Activated naive CD8-positive, alpha-beta T cell treated with anti-CD3 and anti-CD28 coated beads, Interleukin-2, amount 50 U/mL, for 24 hours (primary cell): ENCODE measurements around the gene DMRTC2.
A peak's percentile ranks its signal among the peaks of the same experiment; 100 is the strongest.

Experiments used
- ATAC-seq: fragments of 150-1000 bp; cut with Tn5 transposase; one replicate; pipeline ENCODE4 v1.10.0; 2021
- DNase-seq: peaks from one replicate; pipeline ENCODE4 v3.0.0; 2021
- H3K27ac Mint-ChIP-seq: one replicate; pipeline ENCODE4 v1.8.0; 2021; ENCODE audit warnings: mild to moderate bottlenecking, mixed read lengths
- H3K27me3 Mint-ChIP-seq: one replicate; pipeline ENCODE4 v1.8.0; 2021; ENCODE audit warnings: mixed read lengths
- H3K36me3 Mint-ChIP-seq: one replicate; pipeline ENCODE4 v1.8.0; 2021; ENCODE audit warnings: low read depth, mixed read lengths
- H3K4me1 Mint-ChIP-seq: one replicate; pipeline ENCODE4 v1.8.0; 2021; ENCODE audit warnings: mixed read lengths
- H3K4me3 Mint-ChIP-seq: one replicate; pipeline ENCODE4 v1.8.0; 2021; ENCODE audit warnings: mild to moderate bottlenecking, moderate library complexity, mixed read lengths
- H3K9me3 Mint-ChIP-seq: one replicate; pipeline ENCODE4 v1.8.0; 2021; ENCODE audit warnings: mixed read lengths

Gene DMRTC2

DNA sequence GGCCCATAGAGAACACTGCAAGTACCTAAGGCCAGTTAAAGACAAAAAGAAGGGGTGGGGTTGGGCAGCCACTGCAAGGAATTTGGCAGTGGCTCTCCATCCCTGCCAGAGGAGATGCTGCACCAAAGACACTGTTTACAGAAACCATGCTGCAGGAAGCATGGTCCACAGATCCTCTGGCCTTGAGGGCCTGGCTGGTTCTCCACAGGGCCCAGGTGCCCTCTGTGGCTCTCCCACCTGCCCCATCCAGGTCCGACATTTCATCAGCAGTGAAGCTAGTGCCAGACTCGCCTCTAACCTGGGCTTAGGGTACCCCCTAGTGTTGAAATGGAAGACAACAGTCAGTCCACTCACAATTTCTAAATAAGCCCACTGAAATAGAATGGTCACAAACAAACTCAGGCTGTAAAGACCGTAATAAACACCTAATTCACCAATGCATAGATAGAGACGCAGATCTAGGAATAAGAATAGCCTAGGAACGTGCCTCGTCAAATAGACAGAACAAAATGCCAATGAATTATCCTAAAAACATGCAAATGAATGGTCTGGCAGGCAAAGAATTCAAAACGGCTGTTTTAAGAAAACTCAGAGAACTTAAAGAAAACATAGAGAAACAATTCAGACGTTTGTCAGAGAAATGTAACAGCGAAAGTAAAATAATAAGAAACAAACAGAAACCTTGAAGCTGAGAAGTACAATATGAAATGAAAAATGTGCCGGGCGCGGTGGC lies 23.7 kb upstream of the DMRTC2 start:
- DNase-seq = peak; percentile 37
- peak; percentile 81 for ATAC-seq
- Mint-ChIP-seq H3K27me3 (peaks cover 12% of the 10 kb centered on the region), H3K27ac (no peak overlapping the region), H3K4me1 (no peaks in the 10 kb centered on the region), H3K36me3 (no peaks in the 10 kb centered on the region), H3K4me3 (no peak overlapping the region), H3K9me3 (no peaks in the 10 kb centered on the region)

GRCh38 chr19:41837981-41838708 lies 6.7 kb upstream of the DMRTC2 start:
- no peaks in the 10 kb centered on the region for H3K36me3 Mint-ChIP-seq
- no peak overlapping the region for H3K27ac Mint-ChIP-seq
- H3K4me1 Mint-ChIP-seq = no peaks in the 10 kb centered on the region
- no peak for ATAC-seq
- no peaks in the 10 kb centered on the region for H3K9me3 Mint-ChIP-seq
- DNase-seq = no peak
- H3K4me3 Mint-ChIP-seq = no peak overlapping the region
- H3K27me3 Mint-ChIP-seq = peaks cover 12% of the 10 kb centered on the region

- Mint-ChIP-seq H3K27me3 (peaks cover 12% of the 10 kb centered on the region), H3K27ac (no peak overlapping the region), H3K4me1 (no peaks in the 10 kb centered on the region), H3K36me3 (no peaks in the 10 kb centered on the region), H3K4me3 (no peak overlapping the region), H3K9me3 (no peaks in the 10 kb centered on the region)
- ATAC-seq = no peak
- no peak for DNase-seq
Observed at GRCh38 chr19:41839211-41839610, 5.6 kb upstream of the DMRTC2 start.

DNA sequence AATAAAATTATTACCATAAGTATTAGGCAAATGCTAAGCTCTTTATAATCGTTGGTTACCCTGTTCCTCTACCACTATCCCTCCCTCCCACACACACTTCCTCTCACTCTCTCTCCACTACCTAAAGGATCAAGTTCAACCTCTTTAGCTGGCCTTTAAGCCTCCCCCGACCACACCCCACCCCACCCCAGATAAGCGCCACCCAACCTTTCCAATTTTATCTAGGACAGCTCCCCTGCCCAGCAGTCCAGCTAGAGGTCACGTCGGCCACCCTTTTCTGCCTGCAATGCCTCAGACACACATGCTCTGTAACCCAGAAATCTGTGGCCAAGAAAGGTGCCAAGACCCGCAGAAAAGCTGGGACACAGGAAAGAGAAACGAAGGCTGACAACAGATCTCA lies 1.5 kb upstream of the DMRTC2 start:
- H3K36me3 Mint-ChIP-seq = no peaks in the 10 kb centered on the region
- ATAC-seq (no peak), DNase-seq (no peak)
- no peaks in the 10 kb centered on the region for H3K9me3 Mint-ChIP-seq
- no peak overlapping the region for H3K4me3 Mint-ChIP-seq
- peaks cover 1% of the 10 kb centered on the region for H3K27me3 Mint-ChIP-seq
- no peaks in the 10 kb centered on the region for H3K4me1 Mint-ChIP-seq
- no peak overlapping the region for H3K27ac Mint-ChIP-seq

- Mint-ChIP-seq H3K27me3 (peaks cover 1% of the 10 kb centered on the region), H3K4me3 (no peak within 1 kb of the TSS), H3K9me3 (no peaks in the 10 kb centered on the region), H3K27ac (no peak within 1 kb of the TSS), H3K4me1 (no peaks in the 10 kb centered on the region), H3K36me3 (no peaks in the 10 kb centered on the region)
- DNase-seq (no peak), ATAC-seq (no peak)
Observed at GRCh38 chr19:41844601-41845000, 241 bp upstream of the DMRTC2 start, which contains the start of gene LYPD4. TSS of gene LYPD4 (minus strand) at chr19:41844683. CDS start at chr19:41839285, 5,398 bp downstream.

DNA sequence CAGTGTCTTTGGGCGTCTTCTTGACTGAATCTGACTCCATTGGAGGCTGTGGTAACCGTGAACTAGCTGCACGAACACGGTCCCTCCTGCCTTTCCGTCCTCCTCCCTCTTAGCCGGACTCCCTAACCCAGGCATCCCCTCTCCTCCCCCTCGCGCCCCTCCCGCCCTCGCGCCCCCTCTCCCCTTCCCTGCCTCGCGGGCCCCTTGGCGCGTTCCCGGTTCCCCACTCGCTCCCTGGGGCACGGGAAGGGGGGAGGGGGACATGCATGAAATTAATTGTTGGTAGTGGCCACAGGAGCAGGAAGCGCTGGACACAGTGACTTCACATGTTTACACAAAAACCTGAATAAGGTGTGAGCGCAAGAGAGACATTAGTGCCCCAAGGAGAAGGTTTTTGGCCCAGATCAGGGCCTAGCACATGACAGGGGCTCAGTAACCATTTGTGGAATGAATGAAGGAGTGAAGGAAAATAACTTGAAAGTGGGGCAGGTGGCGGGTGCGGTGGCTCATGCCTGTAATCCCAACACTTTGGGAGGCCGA lies 279 bp downstream of the DMRTC2 start:
- Mint-ChIP-seq H3K4me3 (no peak overlapping the region), H3K27ac (no peak overlapping the region), H3K36me3 (no peaks in the 10 kb centered on the region), H3K4me1 (no peaks in the 10 kb centered on the region), H3K27me3 (peaks cover 1% of the 10 kb centered on the region), H3K9me3 (no peaks in the 10 kb centered on the region)
- no peak for DNase-seq
- no peak for ATAC-seq

DNA sequence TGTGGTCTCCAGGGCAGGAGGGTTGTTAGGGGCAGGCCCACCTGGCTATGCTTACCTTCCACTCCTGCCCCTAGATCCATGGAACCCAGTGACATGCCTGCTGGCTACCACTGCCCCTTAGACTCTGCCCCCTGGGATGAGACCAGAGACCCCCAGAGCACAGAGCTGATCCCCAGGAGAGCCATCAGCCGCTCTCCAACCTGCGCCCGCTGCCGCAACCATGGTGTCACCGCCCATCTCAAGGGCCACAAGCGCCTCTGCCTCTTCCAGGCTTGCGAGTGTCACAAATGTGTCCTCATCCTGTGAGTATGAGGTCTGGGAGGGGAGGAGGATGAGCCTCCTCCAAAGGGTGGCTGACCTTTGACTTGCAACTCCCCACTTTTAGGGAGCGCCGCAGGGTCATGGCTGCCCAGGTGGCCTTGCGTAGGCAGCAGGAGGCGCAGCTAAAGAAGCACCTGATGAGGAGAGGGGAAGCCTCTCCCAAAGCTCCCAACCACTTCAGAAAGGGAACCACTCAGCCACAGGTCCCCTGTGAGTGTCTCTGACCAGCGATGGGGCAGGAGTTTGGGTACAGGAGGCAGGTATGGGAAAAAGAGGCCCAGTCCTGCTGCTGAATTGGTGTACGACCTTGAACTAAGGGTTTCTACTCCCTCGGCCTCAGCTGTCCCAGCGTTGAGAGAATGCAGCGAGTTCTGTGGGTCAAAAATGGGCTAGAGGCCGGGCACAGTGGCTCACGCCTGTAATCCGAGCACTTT lies 2.7 kb downstream of the DMRTC2 start:
- ATAC-seq = no peak
- no peak for DNase-seq
- Mint-ChIP-seq H3K27ac (no peak overlapping the region), H3K36me3 (no peaks in the 10 kb centered on the region), H3K9me3 (no peaks in the 10 kb centered on the region), H3K4me3 (no peak overlapping the region), H3K4me1 (no peaks in the 10 kb centered on the region), H3K27me3 (peaks cover 6% of the 10 kb centered on the region)

GRCh38 chr19:41848666-41849065 lies 3.8 kb downstream of the DMRTC2 start:
- Mint-ChIP-seq H3K9me3 (no peaks in the 10 kb centered on the region), H3K36me3 (no peaks in the 10 kb centered on the region), H3K27ac (no peak overlapping the region), H3K4me1 (no peaks in the 10 kb centered on the region), H3K27me3 (peaks cover 4% of the 10 kb centered on the region), H3K4me3 (no peak overlapping the region)
- ATAC-seq (no peak), DNase-seq (no peak)

DNA sequence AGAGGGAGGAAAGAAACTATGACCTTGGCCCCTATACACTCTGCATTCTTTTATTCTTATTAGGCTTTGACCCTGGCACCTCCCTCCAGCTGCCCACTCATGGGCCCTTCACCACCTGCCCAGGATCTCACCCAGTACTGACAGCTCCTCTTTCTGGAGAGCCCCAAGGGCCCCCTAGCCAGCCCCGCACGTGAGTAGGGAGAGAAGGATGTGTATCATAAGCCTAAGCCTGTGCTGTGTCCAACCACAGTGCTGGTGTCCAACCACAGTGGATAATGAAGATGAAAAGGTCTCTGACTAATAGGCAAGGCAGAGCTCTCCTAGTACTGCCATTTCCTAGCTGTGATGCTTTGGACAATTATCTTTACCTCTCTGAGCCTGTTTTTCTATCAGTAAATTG lies 4.2 kb downstream of the DMRTC2 start:
- H3K4me3 Mint-ChIP-seq = no peak overlapping the region
- H3K9me3 Mint-ChIP-seq = no peaks in the 10 kb centered on the region
- ATAC-seq (peak; percentile 36), DNase-seq (no peak)
- peaks cover 4% of the 10 kb centered on the region for H3K27me3 Mint-ChIP-seq
- no peak overlapping the region for H3K27ac Mint-ChIP-seq
- no peaks in the 10 kb centered on the region for H3K4me1 Mint-ChIP-seq
- H3K36me3 Mint-ChIP-seq = no peaks in the 10 kb centered on the region

DNA sequence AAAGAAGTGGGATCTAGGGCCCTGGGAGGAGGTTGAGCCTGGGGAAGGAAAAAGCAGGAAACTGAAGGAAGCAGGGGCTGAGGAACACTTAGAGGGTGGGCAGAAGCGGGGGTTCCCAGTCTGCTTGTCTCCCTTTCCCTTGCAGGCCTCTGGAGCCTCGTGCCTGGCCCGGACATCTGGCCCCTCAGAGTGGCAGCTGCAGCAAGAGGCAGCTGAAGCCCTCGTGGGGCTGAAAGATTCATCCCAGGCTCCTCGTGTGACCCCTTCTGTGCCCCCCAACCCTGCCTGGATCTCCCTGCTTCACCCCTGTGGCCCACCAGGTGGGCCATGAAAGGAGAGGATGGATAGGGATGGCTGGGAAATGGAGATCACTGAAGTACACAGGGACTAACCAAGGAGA lies 5.5 kb downstream of the DMRTC2 start:
- no peak overlapping the region for H3K4me3 Mint-ChIP-seq
- DNase-seq (no peak), ATAC-seq (no peak)
- no peaks in the 10 kb centered on the region for H3K36me3 Mint-ChIP-seq
- no peaks in the 10 kb centered on the region for H3K4me1 Mint-ChIP-seq
- peaks cover 4% of the 10 kb centered on the region for H3K27me3 Mint-ChIP-seq
- H3K9me3 Mint-ChIP-seq = no peaks in the 10 kb centered on the region
- no peak overlapping the region for H3K27ac Mint-ChIP-seq

GRCh38 chr19:41851456-41851855 lies 6.6 kb downstream of the DMRTC2 start:
- no peaks in the 10 kb centered on the region for H3K4me1 Mint-ChIP-seq
- H3K4me3 Mint-ChIP-seq = no peak overlapping the region
- no peak overlapping the region for H3K27ac Mint-ChIP-seq
- peaks cover 4% of the 10 kb centered on the region for H3K27me3 Mint-ChIP-seq
- DNase-seq = no peak
- no peaks in the 10 kb centered on the region for H3K9me3 Mint-ChIP-seq
- H3K36me3 Mint-ChIP-seq = no peaks in the 10 kb centered on the region
- ATAC-seq = no peak

GRCh38 chr19:41853344-41853743 lies 8.5 kb downstream of the DMRTC2 start:
- no peak for ATAC-seq
- Mint-ChIP-seq H3K4me1 (no peaks in the 10 kb centered on the region), H3K27ac (no peak overlapping the region), H3K27me3 (peaks cover 4% of the 10 kb centered on the region), H3K9me3 (no peaks in the 10 kb centered on the region), H3K4me3 (no peak overlapping the region), H3K36me3 (no peaks in the 10 kb centered on the region)
- DNase-seq = no peak

- Mint-ChIP-seq H3K36me3 (no peaks in the 10 kb centered on the region), H3K27me3 (peaks cover 4% of the 10 kb centered on the region), H3K27ac (no peak overlapping the region), H3K9me3 (no peaks in the 10 kb centered on the region), H3K4me1 (no peaks in the 10 kb centered on the region), H3K4me3 (no peak overlapping the region)
- no peak for DNase-seq
- ATAC-seq = no peak
Observed at GRCh38 chr19:41853768-41854167, 8.9 kb downstream of the DMRTC2 start.

DNA sequence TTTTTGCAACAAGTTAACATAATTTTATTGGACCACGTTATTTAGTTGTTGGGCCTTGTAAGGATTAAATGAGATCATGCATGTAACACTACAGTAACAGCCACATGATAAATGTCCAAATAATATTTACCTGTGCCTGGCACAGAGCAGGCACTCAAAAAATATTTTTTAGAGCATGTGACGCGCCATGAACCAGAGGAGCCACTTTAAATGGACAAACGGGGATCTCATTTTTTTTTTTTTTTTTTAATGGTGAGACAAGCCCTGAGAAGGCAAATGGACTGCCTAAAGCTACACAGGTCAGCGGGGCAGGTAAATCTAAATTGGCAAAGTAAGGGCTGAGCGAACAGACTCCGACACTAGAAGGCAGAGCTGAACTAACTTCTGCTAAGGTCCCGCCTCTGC lies 14.4 kb downstream of the DMRTC2 start:
- H3K4me3 Mint-ChIP-seq = peak overlapping the region; percentile 94
- peaks cover 43% of the 10 kb centered on the region for H3K4me1 Mint-ChIP-seq
- no peaks in the 10 kb centered on the region for H3K9me3 Mint-ChIP-seq
- peaks cover 39% of the 10 kb centered on the region for H3K36me3 Mint-ChIP-seq
- ATAC-seq (no peak), DNase-seq (no peak)
- no peaks in the 10 kb centered on the region for H3K27me3 Mint-ChIP-seq
- H3K27ac Mint-ChIP-seq = peak overlapping the region; percentile 99
